GM04503 (cell line): Measurements from ENCODE around the gene NACA.
"Not testable (repeated sequence)": the region's sequence is repeated elsewhere in the genome, so short reads cannot be mapped to it uniquely, and the experiment has no call there.

Experiments
- DNase-seq: peaks from one replicate; pipeline ENCODE4 v3.0.0-alpha.2; 2012; ENCODE audit warnings: low read depth

NACA gene

DNA sequence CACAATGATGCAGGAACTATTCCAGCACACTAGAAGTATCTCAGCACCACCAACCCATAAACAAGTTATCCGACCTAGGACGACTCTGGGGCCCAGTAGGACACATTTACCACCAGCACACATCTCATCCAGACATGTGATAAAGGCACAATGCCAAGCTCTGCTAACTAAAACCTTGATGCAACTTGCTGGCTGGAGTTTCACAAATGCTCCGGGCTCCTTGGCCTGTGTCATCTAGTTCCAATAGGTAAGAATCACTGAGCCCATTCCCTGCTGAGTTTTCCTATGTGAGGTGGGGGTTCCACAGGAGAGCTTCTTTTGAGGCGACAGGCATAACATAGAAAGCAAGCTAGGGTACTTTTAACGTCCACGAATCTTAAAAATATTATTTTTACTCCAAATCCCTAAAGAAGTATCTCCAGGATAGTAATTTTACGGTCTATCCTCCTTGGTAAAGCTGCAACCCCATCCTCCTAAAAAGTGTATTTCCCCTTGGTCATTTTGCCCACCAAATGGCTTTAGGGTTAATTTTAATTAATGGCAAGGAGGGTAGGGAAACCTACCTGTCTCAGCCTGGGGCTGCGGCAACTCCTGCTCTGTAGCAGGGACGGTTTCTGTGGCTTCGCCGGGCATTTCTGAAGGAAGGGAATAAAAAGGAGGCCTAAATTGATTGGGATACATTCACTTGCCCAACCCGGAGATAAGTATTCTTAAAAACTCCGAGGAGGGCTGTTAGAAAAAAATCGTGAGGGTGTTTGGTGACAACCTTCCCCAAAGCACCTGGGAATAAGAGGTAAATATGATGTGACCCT, 1.0 kb downstream of the NACA start:
- DNase-seq, result peak; percentile 70

DNA sequence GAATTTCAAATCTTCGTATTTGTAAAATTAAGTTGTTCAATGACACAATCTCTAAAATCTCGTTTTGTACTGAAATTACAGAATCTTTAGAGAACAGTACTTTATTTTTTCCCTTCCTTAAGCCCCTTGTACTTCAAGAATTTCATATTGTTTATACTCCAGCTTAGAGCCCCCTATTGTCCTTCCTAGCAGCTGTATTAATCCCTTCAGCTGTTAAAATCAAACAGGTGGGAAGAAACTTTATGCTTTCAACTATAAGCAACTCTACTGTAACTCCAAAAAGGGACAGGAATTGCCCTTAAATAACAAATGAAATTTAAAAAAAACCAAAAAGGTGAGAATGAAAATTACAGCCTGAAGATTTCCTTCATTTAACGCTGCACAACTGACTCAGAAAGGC, 1.7 kb downstream of the NACA start:
- no peak for DNase-seq

DNA sequence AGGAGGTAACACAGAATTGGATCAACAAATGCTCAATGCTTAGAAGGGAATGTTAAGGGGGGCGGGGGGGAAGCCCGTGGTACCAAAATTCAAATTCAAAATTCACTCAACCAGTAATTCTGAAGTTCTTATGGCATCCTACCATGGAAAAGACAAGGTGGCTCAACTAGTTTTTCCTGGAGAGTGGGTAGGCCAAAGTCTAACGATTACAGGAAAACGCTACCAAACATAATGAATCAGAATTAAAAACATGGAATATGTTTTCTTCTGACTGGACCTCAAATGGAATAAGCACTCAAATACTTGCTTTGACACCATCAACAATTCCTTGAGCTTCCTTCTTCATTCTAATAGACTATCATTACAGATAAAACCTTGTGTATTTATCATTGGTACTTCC, 2.3 kb downstream of the NACA start:
- DNase-seq, result no peak

DNA sequence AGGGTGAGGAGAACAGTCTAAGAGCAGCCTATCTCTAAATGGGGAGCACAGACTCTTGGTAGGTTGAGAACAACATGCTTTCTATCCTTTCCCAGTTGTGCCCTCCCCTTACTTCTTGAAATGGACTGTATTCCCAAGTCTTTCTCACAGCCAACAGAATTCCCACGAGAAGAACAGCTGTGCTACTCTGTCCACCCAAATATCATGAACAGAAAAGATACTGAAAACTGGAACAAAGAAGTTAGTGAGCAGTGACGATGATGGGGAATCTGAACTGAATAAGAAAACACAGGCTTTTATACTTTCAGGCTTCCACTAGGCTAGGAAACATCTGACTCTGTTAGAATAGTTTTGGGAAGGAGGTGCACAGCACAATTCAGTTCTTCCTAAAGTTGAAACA, 3.4 kb downstream of the NACA start:
- no peak for DNase-seq

DNA sequence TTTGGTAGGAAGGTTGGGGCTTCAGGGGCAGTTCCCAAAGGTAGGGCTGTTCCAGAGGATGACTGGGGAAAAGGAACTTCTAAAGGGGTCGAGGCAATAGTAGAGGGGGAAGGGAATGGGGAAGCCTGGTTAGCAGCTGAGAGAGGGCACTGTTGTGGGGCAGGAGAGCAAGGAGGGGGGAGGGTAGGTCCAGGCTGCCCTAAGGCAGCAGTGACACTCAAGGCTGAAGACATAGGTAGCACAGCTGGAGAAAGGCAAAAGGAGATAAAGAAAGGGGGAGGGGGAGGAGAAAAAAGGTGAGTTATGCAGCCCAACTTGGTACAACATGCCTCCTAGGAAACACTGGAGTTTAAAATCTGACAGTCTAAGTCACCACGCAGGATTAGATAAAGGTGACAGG, 3.9 kb downstream of the NACA start:
- no peak for DNase-seq

DNA sequence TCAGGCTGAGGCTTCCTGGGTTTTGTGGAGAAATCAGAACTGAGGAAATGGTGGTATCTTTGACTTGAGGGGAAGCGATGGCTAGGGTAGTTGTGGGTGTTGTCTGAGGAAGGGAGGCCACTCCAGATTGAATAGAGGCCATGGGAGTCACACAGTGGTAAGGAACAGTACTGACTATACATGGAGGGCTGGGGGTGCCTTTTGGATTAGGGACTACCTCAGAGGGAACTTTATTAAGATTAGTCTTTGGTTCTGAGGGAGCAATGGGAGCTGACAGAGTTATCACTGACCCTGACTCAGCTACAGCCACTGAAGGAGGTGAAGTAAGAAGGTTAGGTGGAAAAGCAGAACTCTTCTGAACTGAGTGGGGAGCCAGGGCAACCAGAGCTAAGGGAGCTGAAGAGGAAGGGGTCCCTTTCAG, 4.4 kb downstream of the NACA start:
- DNase-seq, result no peak

DNA sequence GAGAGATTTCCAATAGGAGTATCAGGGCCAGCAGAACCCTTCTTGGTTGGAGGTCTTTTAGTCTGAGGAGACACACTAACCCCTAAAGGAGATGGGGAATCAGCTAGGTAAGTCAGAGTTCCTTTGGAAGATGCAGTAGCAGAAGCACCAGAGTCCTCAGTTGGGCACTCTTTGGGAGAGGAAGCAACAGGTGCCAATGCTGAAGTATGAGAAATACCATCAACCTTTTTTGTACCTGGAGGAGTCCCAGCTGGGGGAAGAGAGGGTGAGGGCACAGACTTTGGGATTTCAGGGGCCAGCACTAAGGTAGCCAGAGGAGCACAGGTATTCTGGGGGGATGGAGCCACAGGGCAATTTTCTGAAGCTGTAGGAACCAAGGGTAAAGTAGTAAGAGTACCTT, 6.0 kb downstream of the NACA start:
- no peak for DNase-seq

DNA sequence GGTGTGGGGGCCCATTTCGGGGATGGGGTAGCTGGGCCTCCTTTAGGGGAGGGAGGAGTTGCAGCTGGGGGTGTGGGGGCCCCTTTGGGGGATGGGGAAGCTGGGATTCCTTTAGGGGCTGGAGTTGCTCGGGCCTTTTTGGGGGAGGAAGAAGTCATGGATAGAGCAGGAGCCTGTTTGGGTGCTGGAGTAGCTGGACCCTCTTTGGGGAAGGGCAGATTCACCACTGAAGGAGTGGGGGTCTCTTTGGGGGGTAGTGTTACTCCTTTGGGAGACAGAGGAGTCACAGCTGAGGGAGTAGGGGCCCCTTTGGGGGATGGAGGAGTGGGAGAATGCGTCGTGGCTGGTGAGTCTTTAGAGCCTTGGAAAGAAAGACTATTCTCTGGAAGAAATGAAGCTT, 6.5 kb downstream of the NACA start:
- DNase-seq, result no peak

DNA sequence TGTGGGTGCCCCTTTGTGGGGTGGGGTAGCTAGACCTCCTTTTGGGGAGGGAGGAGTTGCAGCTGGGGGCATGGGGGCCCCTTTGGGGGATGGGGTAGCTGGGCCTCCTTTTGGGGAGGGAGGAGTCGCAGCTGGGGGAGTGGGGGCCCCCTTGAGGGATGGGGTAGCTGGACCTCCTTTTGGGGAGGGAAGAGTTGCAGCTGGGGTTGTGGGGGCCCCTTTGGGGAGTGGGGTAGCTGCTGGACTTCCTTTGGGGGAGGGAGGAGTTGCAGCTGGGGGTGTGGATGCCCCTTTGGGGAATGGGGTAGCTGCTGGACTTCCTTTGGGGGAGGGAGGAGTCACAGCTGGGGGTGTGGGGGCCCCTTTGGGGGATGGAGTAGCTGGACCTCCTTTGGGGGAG, 7.0 kb downstream of the NACA start:
- no peak for DNase-seq

DNA sequence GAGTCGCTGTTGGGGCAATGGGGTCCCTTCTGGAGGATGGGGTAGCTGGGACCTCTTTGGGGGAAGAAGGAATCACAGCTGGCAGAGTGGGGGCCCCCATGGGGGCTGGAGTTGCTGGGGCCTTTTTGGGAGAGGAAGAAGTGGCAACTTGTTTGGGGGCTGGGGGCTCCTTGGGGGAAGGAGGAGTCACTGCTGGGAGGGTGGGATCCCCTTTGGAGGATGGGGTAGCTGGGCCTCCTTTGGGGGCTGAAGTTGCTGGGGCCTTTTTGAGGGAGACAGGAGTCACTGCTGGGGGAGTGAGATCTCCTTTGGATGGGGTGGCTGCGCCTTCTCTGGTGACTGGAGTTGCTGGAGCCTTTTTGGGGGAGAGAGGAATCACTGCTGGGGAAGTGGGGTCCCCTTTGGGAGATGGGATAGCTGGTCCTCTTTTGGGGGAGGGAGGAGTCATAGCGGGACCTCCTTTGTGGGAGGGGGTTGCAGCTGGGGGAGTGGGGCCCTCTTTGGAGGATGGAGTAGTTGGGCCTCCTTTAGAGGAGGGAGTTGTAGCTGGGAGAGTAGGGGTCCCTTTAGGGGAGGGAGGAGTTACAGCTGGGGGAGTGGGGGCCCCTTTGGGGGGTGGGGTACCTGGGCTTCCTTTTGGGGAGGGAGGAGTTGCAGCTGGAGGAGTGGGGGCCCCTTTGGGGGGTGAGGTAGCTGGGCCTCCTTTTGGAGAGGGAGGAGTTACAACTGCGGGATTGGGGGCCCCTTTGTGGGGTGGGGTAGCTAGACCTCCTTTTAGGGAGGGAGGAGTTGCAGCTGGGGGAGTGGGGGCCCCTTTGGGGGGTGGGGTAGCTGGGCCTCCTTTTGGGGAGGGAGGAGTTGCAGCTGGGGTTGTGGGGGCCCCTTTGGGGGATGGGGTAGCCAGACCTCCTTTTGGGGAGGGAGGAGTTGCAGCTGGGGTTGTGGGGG, 7.9 kb downstream of the NACA start:
- no peak for DNase-seq

DNA sequence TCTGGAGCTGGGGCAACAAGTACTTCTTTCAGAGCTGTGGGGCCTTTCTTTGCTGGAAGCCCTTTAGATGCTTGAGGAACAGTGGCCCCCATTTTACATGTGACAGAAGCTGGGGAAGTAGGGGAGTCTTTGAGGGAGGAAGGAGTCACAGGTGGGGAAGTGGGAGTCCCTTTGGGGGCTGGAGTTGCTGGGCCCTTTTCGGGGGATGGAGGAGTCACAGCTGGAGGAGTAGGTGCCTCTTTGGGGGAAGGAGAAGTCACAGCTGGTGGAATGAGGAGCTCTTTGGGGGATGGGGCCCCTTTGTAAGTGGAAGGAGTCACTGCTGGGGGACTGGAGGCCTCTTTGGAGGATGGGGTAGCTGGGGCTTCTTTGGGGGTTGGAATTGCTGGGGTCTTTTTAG, 8.6 kb downstream of the NACA start:
- no peak for DNase-seq

DNA sequence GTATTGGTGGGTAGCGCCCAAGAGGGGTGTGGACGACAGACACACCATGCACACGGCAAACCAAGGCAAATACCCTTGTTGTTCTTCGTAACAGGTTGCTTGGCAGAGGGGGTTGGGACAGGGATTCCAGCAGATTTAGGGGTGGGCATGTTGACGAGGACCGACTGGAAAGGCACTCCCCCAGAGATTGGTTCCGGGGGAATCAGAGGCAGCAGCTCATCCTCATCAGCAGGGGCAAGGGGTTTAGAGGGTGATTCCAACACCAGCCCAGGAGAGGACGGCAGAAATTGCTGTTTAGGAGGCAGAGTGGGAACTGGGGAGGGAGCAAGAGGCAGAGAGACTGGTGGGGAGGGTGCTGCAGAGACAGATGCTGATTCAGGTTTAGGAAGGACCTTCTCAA, 9.3 kb downstream of the NACA start:
- no peak for DNase-seq

DNA sequence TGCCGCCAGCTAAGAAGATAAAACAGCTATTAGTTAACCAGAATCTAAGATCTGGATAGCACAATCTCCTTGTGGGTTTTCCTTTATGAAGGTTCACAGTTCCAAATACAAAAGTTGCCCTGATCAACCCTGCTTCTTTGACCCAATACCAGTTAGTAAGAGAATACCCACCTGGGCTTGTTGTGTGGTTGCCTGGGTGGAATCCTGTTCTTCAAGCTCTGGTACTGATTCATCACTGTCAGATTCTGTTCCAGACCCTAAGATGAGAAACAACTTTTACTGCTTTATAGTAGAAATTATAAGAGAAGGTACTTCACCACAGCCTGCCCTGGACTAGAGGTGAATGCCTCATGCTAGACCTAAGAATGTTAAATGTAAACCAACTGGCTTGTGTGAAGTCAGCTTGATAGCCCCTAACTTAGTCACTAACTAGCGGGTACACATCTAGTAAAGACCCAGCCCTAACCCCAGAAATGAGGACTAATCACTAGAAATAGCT, 10.6 kb downstream of the NACA start:
- DNase-seq, result no peak

DNA sequence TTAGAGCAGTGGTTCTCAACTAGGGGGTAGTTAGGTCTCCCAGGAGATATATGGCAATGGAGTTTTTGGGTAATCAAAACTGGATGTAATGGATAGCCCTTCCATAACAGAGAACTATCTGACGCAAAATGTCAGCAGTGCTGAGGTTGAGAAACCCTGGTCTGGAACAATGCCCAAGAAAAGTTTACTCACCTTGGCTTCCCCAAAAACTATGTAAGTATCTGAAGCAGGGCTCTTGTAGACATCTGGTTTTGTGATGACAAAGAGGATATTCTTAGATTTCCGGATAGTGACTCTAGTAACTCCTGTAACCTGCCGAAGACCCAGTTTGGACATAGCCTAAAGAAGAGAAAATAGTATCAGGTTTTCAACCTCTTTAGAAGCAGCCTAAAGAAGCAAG, 11.8 kb downstream of the NACA start:
- no peak for DNase-seq

DNA sequence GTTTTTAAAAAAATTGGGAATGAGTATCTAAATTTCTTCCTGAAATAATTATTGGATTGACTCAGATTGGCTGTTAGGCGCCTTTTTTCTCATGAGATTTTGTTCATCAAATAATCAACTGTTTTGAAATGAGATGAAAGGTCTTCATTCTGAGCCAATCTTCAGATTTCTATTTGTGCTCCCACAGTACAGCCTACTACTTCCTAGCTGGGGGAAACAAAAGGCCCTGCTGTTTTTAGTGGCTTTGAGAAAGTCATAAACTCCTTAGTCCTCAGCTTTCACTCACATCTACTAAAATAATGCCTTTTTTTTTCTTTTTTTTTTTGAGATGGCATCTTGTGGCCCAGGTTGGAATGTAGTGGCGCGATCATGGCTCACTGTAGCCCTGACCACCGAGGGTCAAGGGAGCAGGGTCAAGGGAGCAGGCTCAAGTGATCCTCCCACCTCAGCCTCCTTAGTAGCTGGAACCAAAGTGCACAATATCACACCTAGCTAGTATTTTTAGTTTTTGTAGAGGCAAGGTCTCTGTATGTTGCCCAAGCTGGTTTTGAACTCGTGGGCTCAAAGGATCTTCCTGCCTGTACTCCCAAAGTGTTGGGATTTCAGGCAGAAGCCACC, 15.2 kb downstream of the NACA start:
- no peak for DNase-seq

DNA sequence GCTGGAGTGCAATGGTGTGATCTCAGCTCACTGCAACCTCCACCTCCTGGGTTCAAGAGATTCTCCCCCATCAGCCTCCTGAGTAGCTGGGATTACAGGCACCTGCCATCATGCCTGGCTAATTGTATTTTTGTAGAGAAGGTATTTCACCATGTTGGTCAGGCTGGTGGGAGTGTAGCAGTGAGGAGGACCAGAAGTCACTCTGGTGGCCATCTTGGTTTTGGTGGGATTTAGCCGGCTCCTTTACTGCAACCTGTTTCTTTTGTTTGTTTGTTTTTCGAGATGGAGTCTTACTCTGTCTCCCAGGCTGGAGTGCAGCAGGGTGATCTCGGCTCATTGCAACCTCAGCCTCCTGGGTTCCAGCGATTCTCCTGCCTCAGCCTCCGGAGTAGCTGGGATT, 20.6 kb downstream of the NACA start:
- DNase-seq, result not testable (repeated sequence)

DNA sequence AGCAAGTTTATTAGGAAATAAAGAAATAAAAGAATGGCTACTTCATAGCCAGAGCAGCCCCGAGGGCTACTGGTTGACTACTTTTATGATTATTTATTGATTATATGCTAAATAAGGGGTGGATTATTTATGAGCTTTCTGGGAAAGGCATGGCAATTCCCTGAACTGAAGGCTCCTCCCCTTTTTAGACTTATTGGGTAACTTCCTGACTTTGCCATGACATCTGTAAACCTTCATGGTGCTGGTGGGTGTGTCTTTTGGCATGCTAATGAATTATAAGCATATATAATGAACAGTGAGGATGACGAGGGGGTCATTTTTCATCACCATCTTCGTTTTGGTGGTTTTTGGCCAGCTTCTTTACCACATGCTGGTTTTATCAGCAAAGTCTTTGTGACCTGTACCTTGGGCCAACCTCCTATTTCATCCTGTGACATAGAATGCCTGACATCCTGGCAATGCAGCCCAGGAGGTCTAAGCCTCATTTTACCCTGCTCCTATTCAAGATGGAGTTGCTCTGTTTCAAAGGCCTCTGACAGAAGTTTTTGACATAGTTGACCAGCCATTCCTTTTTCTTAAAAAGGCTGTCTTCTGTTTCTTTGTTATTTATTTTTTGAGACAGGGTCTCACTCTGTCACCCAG, 26.0 kb downstream of the NACA start:
- DNase-seq, result no peak

DNA sequence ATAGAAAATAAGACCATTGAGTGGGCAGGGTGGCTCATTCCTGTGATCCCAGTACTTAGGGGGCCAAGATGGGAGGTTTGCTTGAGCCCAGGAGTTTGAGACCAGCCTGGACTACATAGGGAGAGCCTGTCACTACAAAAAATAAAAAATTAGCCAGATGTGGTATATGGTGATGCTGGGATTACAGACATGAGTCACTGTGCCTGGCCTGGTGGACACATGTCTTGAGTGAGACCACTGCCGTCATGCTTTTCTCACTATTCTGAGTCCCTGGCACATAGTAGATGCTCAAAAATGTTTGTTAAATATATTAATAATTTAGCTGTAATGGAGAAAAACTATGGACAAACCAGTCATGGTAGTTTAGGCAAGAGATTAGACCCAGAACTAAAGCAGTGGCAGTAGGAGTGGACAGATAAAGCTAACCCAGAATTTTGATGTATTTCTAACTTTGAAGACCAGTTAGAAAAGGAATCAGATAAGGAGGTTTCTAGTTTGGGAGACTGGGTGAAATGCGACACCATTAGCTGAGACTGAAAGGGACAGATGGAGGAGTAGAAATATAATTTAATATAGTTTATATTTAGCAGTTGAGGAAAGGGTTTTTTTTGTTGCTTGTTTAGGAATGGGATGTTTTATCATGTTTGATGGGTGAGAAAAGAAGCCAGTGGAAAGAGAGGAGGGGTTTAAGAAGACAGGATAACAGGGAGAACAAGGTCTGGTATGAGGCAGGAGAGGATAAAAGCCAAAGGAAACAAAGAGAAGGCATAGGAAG, 29.6 kb downstream of the NACA start:
- DNase-seq, result no peak

DNA sequence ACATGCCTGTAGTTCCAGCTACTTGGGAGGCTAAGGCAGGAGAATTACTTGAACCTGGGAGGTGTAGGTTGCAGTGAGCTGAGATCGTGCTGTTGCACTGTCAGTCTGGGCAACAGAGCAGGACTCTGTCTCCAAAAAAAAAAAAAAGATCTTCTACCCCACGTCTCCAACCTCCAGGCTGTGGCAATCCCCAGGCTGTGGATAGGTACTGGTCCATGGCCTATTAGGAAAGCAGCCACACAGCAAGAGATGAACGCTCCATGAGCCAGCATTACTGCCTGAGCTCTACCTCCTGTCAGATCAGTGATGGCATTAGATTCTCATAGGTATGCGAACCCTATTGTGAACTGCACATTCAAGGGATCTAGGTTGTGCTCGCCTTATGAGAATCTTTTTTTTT, 30.9 kb downstream of the NACA start:
- no peak for DNase-seq

DNA sequence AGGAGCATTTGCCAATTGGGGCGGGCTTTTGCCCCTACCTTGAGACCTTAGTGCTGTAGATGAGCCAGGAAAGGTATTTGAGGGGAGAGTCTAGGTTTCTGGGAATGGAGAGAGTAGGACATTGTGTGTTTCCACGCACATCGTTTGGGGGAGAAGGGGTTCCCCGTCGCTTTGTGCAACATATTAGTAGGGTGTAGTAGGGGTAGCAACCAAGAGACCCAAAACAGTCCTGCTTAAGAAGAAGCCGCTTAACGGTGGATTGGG, 36.3 kb downstream of the NACA start:
- no peak for DNase-seq

DNA sequence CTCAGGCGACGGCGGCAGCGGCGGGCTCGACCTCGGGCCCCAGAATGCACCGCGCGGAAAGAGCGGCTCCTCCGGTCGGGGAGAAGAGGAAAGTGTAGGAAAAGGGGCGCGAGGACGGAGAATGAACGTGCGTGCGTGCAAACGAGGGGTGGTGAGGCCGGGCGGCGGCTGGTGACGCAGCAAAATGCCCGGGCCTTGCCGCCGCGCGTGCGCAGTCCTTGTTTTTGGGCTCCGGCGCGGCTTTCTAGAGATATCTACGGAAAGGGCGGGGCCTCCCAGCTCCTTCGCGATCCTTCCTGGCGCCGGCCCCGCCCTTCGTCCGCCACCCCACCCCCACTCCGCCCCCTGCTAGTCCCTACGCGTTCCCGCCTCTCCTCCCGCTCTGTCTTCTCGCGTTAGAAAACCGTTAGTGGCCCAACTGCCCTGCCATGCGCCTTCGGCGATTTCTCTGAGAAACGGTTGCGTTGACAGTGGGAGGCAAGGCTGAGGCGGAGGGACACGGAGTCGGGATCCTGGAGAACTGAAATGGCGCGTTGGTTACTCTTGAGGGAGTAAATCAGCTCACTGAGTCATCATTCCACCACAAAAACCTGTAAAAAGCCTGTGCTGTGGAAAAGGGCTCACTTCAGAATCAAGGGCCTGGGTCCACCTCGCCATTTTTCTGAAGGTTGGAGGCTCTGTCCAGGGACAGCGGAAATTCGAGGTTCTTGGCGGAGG, 36.8 kb downstream of the NACA start, which contains the start of gene PTGES3:
Gene PTGES3 (minus strand): TSS at position 156 of the 717 bp plus-strand sequence. CDS start 285 bp downstream, outside the sequence.
- peak; percentile 84 for DNase-seq
